ENCODE results near the gene TMTC2. TPM values are rescaled to one million over a fixed set of nuclear protein-coding genes. Genes with fewer than 3 reads are reported as not detected.
A peak's percentile ranks its signal among the peaks of the same experiment; 100 is the strongest.

TMTC2 gene
- total RNA-seq, 1 donor from 2014 or later, result 99.3 TPM

GRCh38 chr12:82866946-82867345 lies 180.2 kb downstream of the TMTC2 start:
- Mint-ChIP-seq H3K4me1 (ENCODE audit: low read depth, unreplicated experiment) (peaks cover 58% of the 10 kb centered on the region), H3K36me3 (ENCODE audit: unreplicated experiment) (no peaks in the 10 kb centered on the region), H3K9me3 (ENCODE audit: unreplicated experiment) (peaks cover 5% of the 10 kb centered on the region), H3K4me3 (ENCODE audit: unreplicated experiment) (no peak overlapping the region), H3K27ac (ENCODE audit: unreplicated experiment) (peak overlapping the region; percentile 29), H3K27me3 (ENCODE audit: unreplicated experiment) (peaks cover 2% of the 10 kb centered on the region)
- DNase-seq, result no peak
- no peak for TF ChIP-seq CTCF (IDR thresholded peaks at IDR 0.05; ENCODE audit: partially characterized antibody, unreplicated experiment)

GRCh38 chr12:82867762-82868500 lies 181.2 kb downstream of the TMTC2 start:
- peaks cover 63% of the 10 kb centered on the region for H3K4me1 Mint-ChIP-seq (ENCODE audit: low read depth, unreplicated experiment)

GRCh38 chr12:82870771-82871377 lies 184.2 kb downstream of the TMTC2 start:
- H3K27ac Mint-ChIP-seq (ENCODE audit: unreplicated experiment), result peak overlapping the region; percentile 39
- H3K27me3 Mint-ChIP-seq (ENCODE audit: unreplicated experiment), result no peaks in the 10 kb centered on the region
- H3K4me3 Mint-ChIP-seq (ENCODE audit: unreplicated experiment), result no peak overlapping the region
- peaks cover 70% of the 10 kb centered on the region for H3K4me1 Mint-ChIP-seq (ENCODE audit: low read depth, unreplicated experiment)
- no peaks in the 10 kb centered on the region for H3K36me3 Mint-ChIP-seq (ENCODE audit: unreplicated experiment)
- DNase-seq, result no peak
- H3K9me3 Mint-ChIP-seq (ENCODE audit: unreplicated experiment), result peaks cover 3% of the 10 kb centered on the region
- TF ChIP-seq CTCF (IDR thresholded peaks at IDR 0.05; ENCODE audit: partially characterized antibody, unreplicated experiment), result no peak

More at GRCh38 chr12:82867762-82868500, 181.2 kb downstream of the TMTC2 start:
- no peaks in the 10 kb centered on the region for H3K36me3 Mint-ChIP-seq (ENCODE audit: unreplicated experiment)
- H3K9me3 Mint-ChIP-seq (ENCODE audit: unreplicated experiment), result peaks cover 5% of the 10 kb centered on the region
- H3K4me3 Mint-ChIP-seq (ENCODE audit: unreplicated experiment), result peak overlapping the region; percentile 47
- no peak for TF ChIP-seq CTCF (IDR thresholded peaks at IDR 0.05; ENCODE audit: partially characterized antibody, unreplicated experiment)
- peak overlapping the region; percentile 14 for H3K27ac Mint-ChIP-seq (ENCODE audit: unreplicated experiment)
- peaks cover 2% of the 10 kb centered on the region for H3K27me3 Mint-ChIP-seq (ENCODE audit: unreplicated experiment)
- no peak for DNase-seq

GRCh38 chr12:82872088-82872487 lies 185.4 kb downstream of the TMTC2 start:
- H3K27ac Mint-ChIP-seq (ENCODE audit: unreplicated experiment), result peak overlapping the region; percentile 25
- DNase-seq, result no peak
- H3K36me3 Mint-ChIP-seq (ENCODE audit: unreplicated experiment), result no peaks in the 10 kb centered on the region
- no peaks in the 10 kb centered on the region for H3K27me3 Mint-ChIP-seq (ENCODE audit: unreplicated experiment)
- H3K4me1 Mint-ChIP-seq (ENCODE audit: low read depth, unreplicated experiment), result peaks cover 65% of the 10 kb centered on the region
- peaks cover 5% of the 10 kb centered on the region for H3K9me3 Mint-ChIP-seq (ENCODE audit: unreplicated experiment)
- no peak for TF ChIP-seq CTCF (IDR thresholded peaks at IDR 0.05; ENCODE audit: partially characterized antibody, unreplicated experiment)
- H3K4me3 Mint-ChIP-seq (ENCODE audit: unreplicated experiment), result no peak overlapping the region

GRCh38 chr12:82873309-82873708 lies 186.6 kb downstream of the TMTC2 start:
- Mint-ChIP-seq H3K27me3 (ENCODE audit: unreplicated experiment) (no peaks in the 10 kb centered on the region), H3K27ac (ENCODE audit: unreplicated experiment) (peak overlapping the region; percentile 63), H3K36me3 (ENCODE audit: unreplicated experiment) (no peaks in the 10 kb centered on the region), H3K4me3 (ENCODE audit: unreplicated experiment) (no peak overlapping the region), H3K9me3 (ENCODE audit: unreplicated experiment) (peaks cover 5% of the 10 kb centered on the region), H3K4me1 (ENCODE audit: low read depth, unreplicated experiment) (peaks cover 65% of the 10 kb centered on the region)
- no peak for DNase-seq
- TF ChIP-seq CTCF (IDR thresholded peaks at IDR 0.05; ENCODE audit: partially characterized antibody, unreplicated experiment), result no peak

Measured in glutamatergic neuron (in vitro differentiated cells).